PC-3 (cell line): ENCODE data around the gene RPS18.

ENCODE experiments used
- EZH2 ChIP-seq: fragments of 300-600 bp; sonication (generic); IDR thresholded peaks from one replicate; pipeline ENCODE4 v1.6.1; 2017; ENCODE audit warnings: antibody characterized with exemption, mild to moderate bottlenecking, low read length; ENCODE audit not compliant: unreplicated experiment
- TF ChIP-seq, protein P1 (sequence below): fragments of 300-600 bp; sonication (generic); conservative IDR thresholded peaks from 2 replicates; pipeline ENCODE4 v1.5.1; 2017; ENCODE audit warnings: antibody characterized with exemption, low read depth, mild to moderate bottlenecking, low read length

DNA sequence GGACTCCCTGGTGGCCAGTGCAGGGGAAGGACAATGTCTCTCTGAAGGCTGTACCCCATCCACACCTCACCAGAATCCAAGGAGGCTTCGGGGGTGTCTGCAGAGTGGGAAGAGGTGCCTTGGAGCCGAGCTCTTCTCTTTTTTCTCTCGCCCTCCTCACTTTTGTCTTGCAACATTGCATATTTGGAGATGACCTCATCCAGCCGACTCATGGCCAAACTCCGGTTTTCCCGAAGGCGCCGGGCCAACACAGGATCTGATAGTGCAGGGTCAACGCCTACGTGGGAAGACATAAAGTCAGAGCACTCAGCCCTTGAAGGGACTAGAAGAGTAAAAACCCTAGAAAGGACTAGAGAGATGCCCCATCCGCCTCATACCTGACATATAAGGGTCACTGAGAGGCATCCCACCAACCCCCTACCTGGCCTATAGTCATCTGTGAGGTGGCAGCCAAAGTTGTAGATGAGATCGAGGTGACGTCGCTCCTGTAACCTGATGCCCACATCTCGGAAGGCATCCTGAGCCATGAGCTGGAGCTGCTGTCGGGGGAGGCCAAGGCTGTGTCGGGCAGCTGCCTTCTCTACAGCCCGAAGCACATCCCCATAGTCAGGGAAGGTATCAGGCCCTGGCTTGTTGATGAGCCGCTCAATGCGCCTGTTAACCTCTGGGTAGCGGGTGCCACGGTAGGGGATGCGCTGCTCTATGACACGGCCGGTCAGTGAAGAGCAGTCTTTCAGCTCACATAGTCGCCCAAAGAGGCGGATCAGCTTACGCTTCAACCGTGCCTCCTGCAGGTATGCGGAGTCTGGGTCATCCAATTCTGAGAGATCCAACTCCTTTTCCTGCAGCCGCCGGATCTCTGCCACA lies 48.7 kb downstream of the RPS18 start:
- TF ChIP-seq, protein P1, sequence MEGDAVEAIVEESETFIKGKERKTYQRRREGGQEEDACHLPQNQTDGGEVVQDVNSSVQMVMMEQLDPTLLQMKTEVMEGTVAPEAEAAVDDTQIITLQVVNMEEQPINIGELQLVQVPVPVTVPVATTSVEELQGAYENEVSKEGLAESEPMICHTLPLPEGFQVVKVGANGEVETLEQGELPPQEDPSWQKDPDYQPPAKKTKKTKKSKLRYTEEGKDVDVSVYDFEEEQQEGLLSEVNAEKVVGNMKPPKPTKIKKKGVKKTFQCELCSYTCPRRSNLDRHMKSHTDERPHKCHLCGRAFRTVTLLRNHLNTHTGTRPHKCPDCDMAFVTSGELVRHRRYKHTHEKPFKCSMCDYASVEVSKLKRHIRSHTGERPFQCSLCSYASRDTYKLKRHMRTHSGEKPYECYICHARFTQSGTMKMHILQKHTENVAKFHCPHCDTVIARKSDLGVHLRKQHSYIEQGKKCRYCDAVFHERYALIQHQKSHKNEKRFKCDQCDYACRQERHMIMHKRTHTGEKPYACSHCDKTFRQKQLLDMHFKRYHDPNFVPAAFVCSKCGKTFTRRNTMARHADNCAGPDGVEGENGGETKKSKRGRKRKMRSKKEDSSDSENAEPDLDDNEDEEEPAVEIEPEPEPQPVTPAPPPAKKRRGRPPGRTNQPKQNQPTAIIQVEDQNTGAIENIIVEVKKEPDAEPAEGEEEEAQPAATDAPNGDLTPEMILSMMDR, result no peak
- no peak for TF ChIP-seq EZH2
